Smooth muscle cell (in vitro differentiated cells): ENCODE results near the gene TRABD2B. TPM values are rescaled to one million over a fixed set of nuclear protein-coding genes. Genes with fewer than 3 reads are reported as not detected.

Source experiments
- DNase-seq: peaks from one replicate; lab custom pipeline; 2025; ENCODE audit not compliant: unreplicated experiment; lab: John Stamatoyannopoulos, UW
- H2AFZ ChIP-seq: fragments of 200-600 bp; sonication (generic); 2 replicates; pipeline ENCODE4 v1.6.0; 2016; ENCODE audit warnings: antibody characterized with exemption, low read depth, mild to moderate bottlenecking
- H3F3A ChIP-seq: fragments of 200-600 bp; sonication (generic); 2 replicates; pipeline ENCODE4 v1.6.0; 2017; ENCODE audit warnings: antibody characterized with exemption, low read depth
- H3K27ac ChIP-seq: fragments of 200-600 bp; sonication (generic); 2 replicates; pipeline ENCODE4 v1.5.1; 2016; ENCODE audit warnings: low read depth, mild to moderate bottlenecking
- H3K27me3 ChIP-seq: fragments of 200-600 bp; sonication (generic); 2 replicates; pipeline ENCODE4 v1.6.1; 2016; ENCODE audit warnings: low read depth, mild to moderate bottlenecking
- H3K36me3 ChIP-seq: fragments of 200-600 bp; sonication (generic); 2 replicates; pipeline ENCODE4 v1.5.1; 2016; ENCODE audit warnings: low read depth
- H3K4me1 ChIP-seq: fragments of 200-600 bp; sonication (generic); 2 replicates; pipeline ENCODE4 v1.5.1; 2016; ENCODE audit warnings: low read depth
- H3K4me2 ChIP-seq: fragments of 200-600 bp; sonication (generic); 2 replicates; pipeline ENCODE4 v1.6.0; 2016; ENCODE audit warnings: mild to moderate bottlenecking
- H3K4me3 ChIP-seq: fragments of 200-600 bp; sonication (generic); 2 replicates; pipeline ENCODE4 v1.5.1; 2016; ENCODE audit warnings: mild to moderate bottlenecking
- H3K79me2 ChIP-seq: fragments of 200-600 bp; sonication (generic); 2 replicates; pipeline ENCODE4 v1.6.0; 2016; ENCODE audit warnings: low read depth, mild to moderate bottlenecking
- H3K9ac ChIP-seq: fragments of 200-600 bp; sonication (generic); 2 replicates; pipeline ENCODE4 v1.6.0; 2016; ENCODE audit warnings: low read depth
- H3K9me3 ChIP-seq: fragments of 200-600 bp; sonication (generic); replicated peaks from 2 replicates; pipeline ENCODE4 v1.5.1; 2016; ENCODE audit warnings: low read depth
- H4K20me1 ChIP-seq: fragments of 200-600 bp; sonication (generic); 2 replicates; pipeline ENCODE4 v1.6.0; 2016; ENCODE audit warnings: low read depth
- CTCF ChIP-seq: fragments of 200-600 bp; sonication (generic); IDR thresholded peaks from 2 replicates; pipeline ENCODE4 v1.5.1; 2017; ENCODE audit warnings: borderline replicate concordance, mild to moderate bottlenecking, antibody characterized with exemption; ENCODE audit not compliant: insufficient read depth, poor library complexity, severe bottlenecking
- WGBS: methylation state at CpG from one replicate; pipeline ENCODE4 v1.1.7; 2016; ENCODE audit warnings: low lambda C conversion rate; 5-methylcytosine and 5-hydroxymethylcytosine counted together
- polyA plus RNA-seq: library from polyadenylated mRNA; unstranded; fragments of >200 nt; fragmentation: Nextera tagmentation; extraction: Ambion mirVana; gene quantifications from 2 replicates; pipeline ENCODE4 v1.2.1, GENCODE V29; 2016
- total RNA-seq: library from RNA; depleted of rRNA; stranded (reverse); fragments of >200 nt; gene quantifications from 2 replicates; pipeline ENCODE4 v1.2.3, GENCODE V29; 2014

TRABD2B gene
- total and polyA plus RNA-seq, 2 experiments from 2014 or later: 0.94 to 4.9 TPM

- no peak for TF ChIP-seq CTCF
- DNase-seq: no peak
- H3K4me2 ChIP-seq: no peak overlapping the region
Measured at GRCh38 chr1:47867438-47868347, 129.5 kb downstream of the TRABD2B start.

GRCh38 chr1:47866601-47867437, 130.4 kb downstream of the TRABD2B start:
- no peak for DNase-seq
- 65% methylated on average over 8 of the region's 8 CpGs for WGBS
- no peaks in the 10 kb centered on the region for H3K79me2 ChIP-seq
- peaks cover 3% of the 10 kb centered on the region for H3K4me1 ChIP-seq
- no peak overlapping the region for H3K9ac ChIP-seq
- H3K4me2 ChIP-seq: peak overlapping the region; percentile 45
- H4K20me1 ChIP-seq: peaks cover 77% of the 10 kb centered on the region
- no peaks in the 10 kb centered on the region for H3K36me3 ChIP-seq
- peak overlapping the region; percentile 31 for H3K27ac ChIP-seq
- no peak overlapping the region for H3K4me3 ChIP-seq
- no peak for TF ChIP-seq CTCF
- H2AFZ ChIP-seq: no peak overlapping the region
- no peaks in the 10 kb centered on the region for H3K27me3 ChIP-seq
- H3F3A ChIP-seq: peaks cover 2% of the 10 kb centered on the region
- H3K9me3 ChIP-seq: no peaks in the 10 kb centered on the region

More at GRCh38 chr1:47867438-47868347, 129.5 kb downstream of the TRABD2B start:
- Histone ChIP-seq H3K79me2 (no peaks in the 10 kb centered on the region), H3K9ac (no peak overlapping the region), H3K36me3 (no peaks in the 10 kb centered on the region), H3F3A (peaks cover 6% of the 10 kb centered on the region), H2AFZ (no peak overlapping the region), H3K27ac (no peak overlapping the region), H3K4me1 (peaks cover 3% of the 10 kb centered on the region), H3K9me3 (no peaks in the 10 kb centered on the region), H4K20me1 (peaks cover 81% of the 10 kb centered on the region), H3K27me3 (no peaks in the 10 kb centered on the region), H3K4me3 (no peak overlapping the region)
- 75% methylated on average over 8 of the region's 8 CpGs for WGBS

DNA sequence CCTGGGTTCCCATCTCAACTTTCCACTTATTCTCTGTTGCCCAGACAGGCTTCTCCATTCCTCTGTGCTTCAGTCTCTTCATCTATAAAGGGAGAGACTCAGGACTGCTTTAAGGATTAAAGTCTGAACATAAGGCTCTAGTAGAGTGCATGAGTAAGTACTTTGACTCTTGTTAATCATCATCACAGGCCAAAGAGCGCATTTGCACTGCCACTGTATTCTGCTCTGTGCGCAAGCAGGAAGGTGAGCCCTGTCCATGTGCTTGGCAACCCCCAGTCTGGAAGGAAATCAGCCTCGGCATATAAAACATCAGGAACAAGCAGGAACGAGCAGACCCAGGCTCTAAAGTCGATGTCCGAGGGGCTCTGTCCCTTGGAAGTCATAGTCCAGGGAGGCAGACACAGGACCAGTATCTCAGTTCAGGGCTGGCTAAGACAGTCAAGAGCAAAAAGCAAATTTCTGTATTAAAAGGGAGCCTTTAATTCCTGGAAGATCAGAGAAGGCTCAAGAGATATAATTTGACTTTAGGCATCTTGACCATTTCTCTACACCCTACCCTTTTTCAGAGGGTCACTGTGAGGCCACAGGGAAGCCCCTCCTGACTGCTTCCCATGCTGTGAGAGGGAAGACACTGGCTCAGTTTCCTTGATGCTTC, 131.2 kb downstream of the TRABD2B start:
- Histone ChIP-seq H3K4me3 (no peak overlapping the region), H3K36me3 (no peaks in the 10 kb centered on the region), H3K27me3 (no peaks in the 10 kb centered on the region), H3K4me2 (peak overlapping the region; percentile 45), H3K27ac (peak overlapping the region; percentile 31), H3K4me1 (peaks cover 3% of the 10 kb centered on the region), H3K79me2 (peaks cover 3% of the 10 kb centered on the region), H2AFZ (no peak overlapping the region), H3K9ac (no peak overlapping the region), H3K9me3 (no peaks in the 10 kb centered on the region), H4K20me1 (peaks cover 77% of the 10 kb centered on the region), H3F3A (no peaks in the 10 kb centered on the region)
- 52% methylated on average over 6 of the region's 6 CpGs for WGBS
- DNase-seq: no peak
- TF ChIP-seq CTCF: no peak
